HepG2 (cell line): ENCODE data around the gene CNTROB. TPM values are rescaled to one million over a fixed set of nuclear protein-coding genes. Genes with fewer than 3 reads are reported as not detected.

Source experiments
- ATAC-seq: fragments of 200-7000 bp; cut with Tn5 transposase; 3 replicates; pipeline ENCODE4 v1.9.1; 2020; ENCODE audit warnings: mild to moderate bottlenecking, moderate library complexity
- BruUV-seq: library from RNA; stranded (reverse); fragments of 400-500 nt; replicated peaks from 2 replicates; lab custom pipeline; 2021; lab: Mats Ljungman, UMichigan
- CTCF ChIA-PET: fragments of 300-600 bp; formaldehyde crosslinking; extraction: SDS; loops from one replicate; lab custom pipeline; 2021; ENCODE audit warnings: low total read pairs, inconsistent platforms, low intra/inter-chr PET ratio; lab: Yijun Ruan, JAX
- POLR2A ChIA-PET: fragments of 350-600 bp; sonication (Branson Sonifier 250); formaldehyde crosslinking; loops from one replicate; lab custom pipeline; 2020; ENCODE audit warnings: antibody characterized with exemption, inconsistent platforms; lab: Yijun Ruan, JAX
- DNase-seq: peaks from one replicate; pipeline ENCODE4 v3.0.0-alpha.2; 2015; ENCODE audit warnings: low spot score
- FAIRE-seq: peaks from 3 replicates; lab custom pipeline; 2011; peaks lifted over from hg19 to GRCh38; lab: Jason Lieb, UNC
- H2AFZ ChIP-seq: one replicate; pipeline ENCODE4 v1.6.1; 2011; ENCODE audit warnings: low read length, inconsistent platforms
- H3K27ac ChIP-seq: fragments of 300-600 bp; 3 replicates; pipeline ENCODE4 v1.8.0; 2011; ENCODE audit warnings: mixed run types, mild to moderate bottlenecking, mixed read lengths, low read length, inconsistent platforms; ENCODE audit not compliant: insufficient read depth; ENCODE audit errors: extremely low read length
- H3K27me3 ChIP-seq, 2 experiments: fragments of 200-600 bp in 1 of 2; 2 replicates in 1 of 2; 3 replicates in 1 of 2; pipeline versions ENCODE4 v1.6.0 to v1.8.0; 2011; ENCODE audit warnings: low read length in 2 of 2, mild to moderate bottlenecking in 2 of 2, moderate library complexity in 2 of 2, inconsistent platforms in 1 of 2; ENCODE audit not compliant: insufficient read depth in 2 of 2, control insufficient read depth in 1 of 2
- H3K36me3 ChIP-seq, 2 experiments: fragments of 200-600 bp in 1 of 2; replicated peaks in 1 of 2; 2 replicates in 1 of 2; 3 replicates in 1 of 2; pipeline versions ENCODE4 v1.5.1 to v1.8.0; 2011; ENCODE audit warnings: low read length in 2 of 2, inconsistent platforms in 1 of 2; ENCODE audit not compliant: insufficient read depth in 2 of 2, control insufficient read depth in 1 of 2
- H3K4me1 ChIP-seq: 2 replicates; pipeline ENCODE4 v1.5.1; 2012; ENCODE audit warnings: low read length, inconsistent platforms; ENCODE audit not compliant: insufficient read depth
- H3K4me2 ChIP-seq: 2 replicates; pipeline ENCODE4 v1.6.0; 2011; ENCODE audit warnings: low read depth, low read length, inconsistent platforms
- H3K4me3 ChIP-seq, 3 experiments: fragments of 200-600 bp in 1 of 3; sonication (generic), shearing (Covaris generic) in 1 of 3; replicated peaks in 1 of 3; 2 replicates each; pipeline ENCODE4 v1.5.1; 2011 to 2016; ENCODE audit warnings: low read length in 3 of 3, inconsistent platforms in 2 of 3, low read depth in 2 of 3, mild to moderate bottlenecking in 2 of 3, control low read depth in 1 of 3, mixed read lengths in 1 of 3; ENCODE audit not compliant: insufficient read depth in 1 of 3
- H3K79me2 ChIP-seq: one replicate; pipeline ENCODE4 v1.6.1; 2011; ENCODE audit warnings: low read length, inconsistent platforms; ENCODE audit not compliant: insufficient read depth
- H3K9ac ChIP-seq: 2 replicates; pipeline ENCODE4 v1.6.0; 2011; ENCODE audit warnings: mild to moderate bottlenecking, low read depth, low read length, inconsistent platforms; ENCODE audit not compliant: insufficient read depth
- H3K9me3 ChIP-seq: 2 replicates; pipeline ENCODE4 v1.5.1; 2012; ENCODE audit warnings: mild to moderate bottlenecking, low read length
- H4K20me1 ChIP-seq: 2 replicates; pipeline ENCODE4 v1.6.0; 2011; ENCODE audit warnings: inconsistent platforms, mild to moderate bottlenecking, low read length, moderate library complexity; ENCODE audit not compliant: insufficient read depth
- BRD4 ChIP-seq: sonication (generic); formaldehyde crosslinking; IDR thresholded peaks from 2 replicates; pipeline ENCODE4 v1.4.0; 2020; ENCODE audit warnings: missing genetic modification reagents
- HOXA9 ChIP-seq: sonication (generic); formaldehyde crosslinking; IDR thresholded peaks from 2 replicates; pipeline ENCODE4 v1.8.1; 2022; ENCODE audit warnings: missing genetic modification reagents, mild to moderate bottlenecking, moderate library complexity, borderline replicate concordance
- KMT2A ChIP-seq: sonication (generic); formaldehyde crosslinking; IDR thresholded peaks from 2 replicates; pipeline ENCODE4 v1.4.0; 2020; ENCODE audit warnings: missing genetic modification reagents
- ONECUT2 ChIP-seq: sonication (generic); formaldehyde crosslinking; IDR thresholded peaks from 2 replicates; pipeline ENCODE4 v1.4.0; 2020; ENCODE audit warnings: missing genetic modification reagents
- SIN3A ChIP-seq: IDR thresholded peaks from 2 replicates; pipeline ENCODE4 v1.6.1; 2011; ENCODE audit warnings: low read depth, mild to moderate bottlenecking, control low read depth, low read length, borderline replicate concordance
- TOE1 ChIP-seq: sonication (generic); formaldehyde crosslinking; IDR thresholded peaks from 2 replicates; pipeline ENCODE4 v1.4.0; 2020; ENCODE audit warnings: mild to moderate bottlenecking, missing genetic modification reagents
- YEATS4 ChIP-seq: sonication (generic); formaldehyde crosslinking; IDR thresholded peaks from 2 replicates; pipeline ENCODE4 v1.4.0; 2020; ENCODE audit warnings: missing genetic modification reagents, borderline replicate concordance
- ZFP36L2 ChIP-seq: sonication (generic); formaldehyde crosslinking; IDR thresholded peaks from 2 replicates; pipeline ENCODE4 v1.4.0; 2020; ENCODE audit warnings: missing genetic modification reagents
- WGBS: methylation state at CpG from one replicate; pipeline ENCODE4 v1.1.6; 2017; ENCODE audit warnings: low lambda C conversion rate; 5-methylcytosine and 5-hydroxymethylcytosine counted together
- in situ Hi-C: cut with HindIII; loops from 2 replicates; pipeline ENCODE4 v1.10.0; 2017; ENCODE audit warnings: low pct_unique_long_range_greater_than_20kb; ENCODE audit not compliant: extremely low pct_ligation_motif_present
- intact Hi-C: fragments of 100-400 bp; cut with micrococcal nuclease; formaldehyde crosslinking; loops from one replicate; pipeline ENCODE4 v1.10.0; 2022; ENCODE audit not compliant: unreplicated experiment
- polyA plus RNA-seq, 8 experiments: library from polyadenylated mRNA; depleted of rRNA in 3 of 8; stranded (reverse) in 7 of 8; unstranded in 1 of 8; fragments of >200 nt; fragmentation: Illumina TruSeq in 4 of 8; extraction: Trizol in 4 of 8; gene quantifications; 2 replicates each; pipeline versions ENCODE4 v1.2.1 to v1.2.3, GENCODE V29; 2011 to 2016; ENCODE audit warnings: low read depth in 4 of 8, missing spikeins in 1 of 8, mixed read lengths in 1 of 8; ENCODE audit not compliant: insufficient read depth in 1 of 8
- total RNA-seq, 5 experiments: library from RNA; depleted of rRNA; stranded (reverse); fragments of >200 nt; fragmentation: Illumina TruSeq; extraction: Trizol; gene quantifications; 2 replicates each; pipeline ENCODE4 v1.2.3, GENCODE V29; 2016; ENCODE audit warnings: low read depth in 1 of 5
- TF ChIP-seq, protein P1 (sequence below): sonication (generic); formaldehyde crosslinking; IDR thresholded peaks from 2 replicates; pipeline ENCODE4 v1.9.0; 2021; ENCODE audit warnings: missing genetic modification reagents, borderline replicate concordance
- TF ChIP-seq, protein P2 (sequence below): sonication (generic); IDR thresholded peaks from 2 replicates; pipeline ENCODE4 v1.6.1; 2016; ENCODE audit warnings: low read depth, borderline replicate concordance

The CNTROB gene
- total and polyA plus RNA-seq, 2 of the 13 experiments (the other 11 are each of a cell fraction or from before 2014, with no cell fraction given): 21.2 to 24.1 TPM

DNA sequence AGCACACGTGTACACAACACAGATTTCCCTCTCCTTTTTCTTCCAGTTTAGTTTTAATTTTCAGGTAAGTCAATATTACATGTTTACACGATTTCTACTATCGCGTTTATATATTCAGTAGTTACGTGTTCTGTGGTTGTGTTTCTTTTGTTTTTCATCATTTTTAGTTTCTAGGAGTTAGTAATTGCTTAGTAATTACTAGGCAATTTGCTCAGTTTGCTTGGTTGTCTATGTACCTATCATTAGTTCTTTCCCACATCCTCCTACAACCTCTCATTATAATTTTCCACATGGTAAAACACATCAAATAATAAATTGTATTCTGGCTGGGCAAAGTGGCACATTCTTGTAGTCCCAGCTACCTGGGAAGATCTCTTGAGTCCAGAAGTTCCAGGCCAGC is 45.8 kb downstream of the CNTROB start:
- intact Hi-C loops: no loop called here
- H3K4me1 ChIP-seq: peaks cover 13% of the 10 kb centered on the region
- DNase-seq (no peak), ATAC-seq (no peak), FAIRE-seq (no peak)
- H3K27ac ChIP-seq: no peak overlapping the region
- H3K9ac ChIP-seq: no peak overlapping the region
- WGBS: 66% methylated on average over 5 of the region's 5 CpGs
- peaks cover 18% of the 10 kb centered on the region for H3K9me3 ChIP-seq
- no peaks in the 10 kb centered on the region for H3K79me2 ChIP-seq
- no peak overlapping the region for H2AFZ ChIP-seq
- in situ Hi-C loops: no loop called here
- H3K4me3 ChIP-seq: no peak overlapping the region
- ChIA-PET CTCF (no interaction called here), POLR2A (no interaction called here)
- no peaks in the 10 kb centered on the region for H4K20me1 ChIP-seq
- no TSS peak for BruUV-seq
- no peak for TF ChIP-seq HOXA9 (CRISPR knock-in tag)
- no peak for TF ChIP-seq TOE1
- no peak for TF ChIP-seq YEATS4
- TF ChIP-seq BRD4 (CRISPR knock-in tag): no peak
- TF ChIP-seq, protein P1, sequence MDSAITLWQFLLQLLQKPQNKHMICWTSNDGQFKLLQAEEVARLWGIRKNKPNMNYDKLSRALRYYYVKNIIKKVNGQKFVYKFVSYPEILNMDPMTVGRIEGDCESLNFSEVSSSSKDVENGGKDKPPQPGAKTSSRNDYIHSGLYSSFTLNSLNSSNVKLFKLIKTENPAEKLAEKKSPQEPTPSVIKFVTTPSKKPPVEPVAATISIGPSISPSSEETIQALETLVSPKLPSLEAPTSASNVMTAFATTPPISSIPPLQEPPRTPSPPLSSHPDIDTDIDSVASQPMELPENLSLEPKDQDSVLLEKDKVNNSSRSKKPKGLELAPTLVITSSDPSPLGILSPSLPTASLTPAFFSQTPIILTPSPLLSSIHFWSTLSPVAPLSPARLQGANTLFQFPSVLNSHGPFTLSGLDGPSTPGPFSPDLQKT (CRISPR knock-in tag): no peak
- TF ChIP-seq KMT2A (CRISPR knock-in tag): no peak
- no peak for TF ChIP-seq SIN3A
- no peaks in the 10 kb centered on the region for H3K36me3 ChIP-seq
- H3K27me3 ChIP-seq: no peaks in the 10 kb centered on the region
- no peak overlapping the region for H3K4me2 ChIP-seq

DNA sequence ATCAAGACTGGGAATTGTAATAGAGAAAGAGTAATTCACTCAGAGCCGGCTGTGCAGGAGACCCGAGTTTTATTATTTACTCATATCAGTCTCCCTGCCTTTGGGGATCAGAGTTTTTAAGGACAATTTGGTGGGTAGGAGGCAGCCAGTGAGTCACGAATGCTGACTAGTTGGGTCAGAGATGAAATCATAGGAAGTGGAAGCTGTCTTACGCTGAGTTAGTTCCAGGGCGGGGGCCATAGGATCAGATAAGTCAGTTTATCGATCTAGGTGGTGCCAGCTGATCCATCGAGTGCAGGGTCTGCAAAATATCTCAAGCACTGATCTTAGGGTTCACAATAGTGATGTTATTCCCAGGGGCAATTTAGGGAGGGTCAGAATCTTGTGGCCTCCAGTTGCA is 50.2 kb downstream of the CNTROB start:
- WGBS: 17% methylated on average over 7 of the region's 7 CpGs
- ATAC-seq: no peak; the same call in 2 of the 3 replicates
- H2AFZ ChIP-seq: no peak overlapping the region
- H3K4me2 ChIP-seq: no peak overlapping the region
- H3K36me3 ChIP-seq: no peaks in the 10 kb centered on the region
- H3K4me1 ChIP-seq: peaks cover 4% of the 10 kb centered on the region
- DNase-seq: no peak
- no peak for FAIRE-seq
- no peak overlapping the region for H3K27ac ChIP-seq
- CTCF ChIA-PET: no interaction called here
- BruUV-seq: no TSS peak
- H3K4me3 ChIP-seq: no peak overlapping the region
- H3K9me3 ChIP-seq: no peaks in the 10 kb centered on the region
- no peaks in the 10 kb centered on the region for H3K79me2 ChIP-seq
- peaks cover 2 to 20% of the 10 kb centered on the region in 2 experiments; a peak in 4 of 5 replicates for H3K27me3 ChIP-seq
- H3K9ac ChIP-seq: no peak overlapping the region
- intact Hi-C loops: no loop called here
- in situ Hi-C loops: no loop called here
- TF ChIP-seq ONECUT2 (CRISPR knock-in tag) (peak; percentile 57; the same call in 1 of the 2 replicates), ZFP36L2 (CRISPR knock-in tag) (no peak)
- TF ChIP-seq, protein P2, sequence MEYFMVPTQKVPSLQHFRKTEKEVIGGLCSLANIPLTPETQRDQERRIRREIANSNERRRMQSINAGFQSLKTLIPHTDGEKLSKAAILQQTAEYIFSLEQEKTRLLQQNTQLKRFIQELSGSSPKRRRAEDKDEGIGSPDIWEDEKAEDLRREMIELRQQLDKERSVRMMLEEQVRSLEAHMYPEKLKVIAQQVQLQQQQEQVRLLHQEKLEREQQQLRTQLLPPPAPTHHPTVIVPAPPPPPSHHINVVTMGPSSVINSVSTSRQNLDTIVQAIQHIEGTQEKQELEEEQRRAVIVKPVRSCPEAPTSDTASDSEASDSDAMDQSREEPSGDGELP: peak; percentile 25; the same call in 1 of the 2 replicates
- no peaks in the 10 kb centered on the region for H4K20me1 ChIP-seq
- POLR2A ChIA-PET: interaction anchor here (1.2 kb wide), 1 partner anchor 50 kb away, joined by 3 read pairs; the partner anchor contains the start of genes CNTROB and TRAPPC1
